HepG2 (cell line): ENCODE data around the gene GNG7. TPM values are rescaled to one million over a fixed set of nuclear protein-coding genes. Genes with fewer than 3 reads are reported as not detected.

ENCODE experiments used
- ATAC-seq: fragments of 200-7000 bp; cut with Tn5 transposase; 3 replicates; pipeline ENCODE4 v1.9.1; 2020; ENCODE audit warnings: mild to moderate bottlenecking, moderate library complexity
- BruUV-seq: library from RNA; stranded (reverse); fragments of 400-500 nt; replicated peaks from 2 replicates; lab custom pipeline; 2021; lab: Mats Ljungman, UMichigan
- CTCF ChIA-PET: fragments of 300-600 bp; formaldehyde crosslinking; extraction: SDS; loops from one replicate; lab custom pipeline; 2021; ENCODE audit warnings: low total read pairs, inconsistent platforms, low intra/inter-chr PET ratio; lab: Yijun Ruan, JAX
- POLR2A ChIA-PET: fragments of 350-600 bp; sonication (Branson Sonifier 250); formaldehyde crosslinking; loops from one replicate; lab custom pipeline; 2020; ENCODE audit warnings: antibody characterized with exemption, inconsistent platforms; lab: Yijun Ruan, JAX
- DNase-seq: peaks from one replicate; pipeline ENCODE4 v3.0.0-alpha.2; 2015; ENCODE audit warnings: low spot score
- FAIRE-seq: peaks from 3 replicates; lab custom pipeline; 2011; peaks lifted over from hg19 to GRCh38; lab: Jason Lieb, UNC
- H2AFZ ChIP-seq: one replicate; pipeline ENCODE4 v1.6.1; 2011; ENCODE audit warnings: low read length, inconsistent platforms
- H3K27ac ChIP-seq: fragments of 300-600 bp; 3 replicates; pipeline ENCODE4 v1.8.0; 2011; ENCODE audit warnings: mixed run types, mild to moderate bottlenecking, mixed read lengths, low read length, inconsistent platforms; ENCODE audit not compliant: insufficient read depth; ENCODE audit errors: extremely low read length
- H3K27me3 ChIP-seq, 2 experiments: fragments of 200-600 bp in 1 of 2; 2 replicates in 1 of 2; 3 replicates in 1 of 2; pipeline versions ENCODE4 v1.6.0 to v1.8.0; 2011; ENCODE audit warnings: low read length in 2 of 2, mild to moderate bottlenecking in 2 of 2, moderate library complexity in 2 of 2, inconsistent platforms in 1 of 2; ENCODE audit not compliant: insufficient read depth in 2 of 2, control insufficient read depth in 1 of 2
- H3K36me3 ChIP-seq, 2 experiments: fragments of 200-600 bp in 1 of 2; replicated peaks in 1 of 2; 2 replicates in 1 of 2; 3 replicates in 1 of 2; pipeline versions ENCODE4 v1.5.1 to v1.8.0; 2011; ENCODE audit warnings: low read length in 2 of 2, inconsistent platforms in 1 of 2; ENCODE audit not compliant: insufficient read depth in 2 of 2, control insufficient read depth in 1 of 2
- H3K4me1 ChIP-seq: 2 replicates; pipeline ENCODE4 v1.5.1; 2012; ENCODE audit warnings: low read length, inconsistent platforms; ENCODE audit not compliant: insufficient read depth
- H3K4me2 ChIP-seq: 2 replicates; pipeline ENCODE4 v1.6.0; 2011; ENCODE audit warnings: low read depth, low read length, inconsistent platforms
- H3K4me3 ChIP-seq, 3 experiments: fragments of 200-600 bp in 1 of 3; sonication (generic), shearing (Covaris generic) in 1 of 3; replicated peaks in 1 of 3; 2 replicates each; pipeline ENCODE4 v1.5.1; 2011 to 2016; ENCODE audit warnings: low read length in 3 of 3, inconsistent platforms in 2 of 3, low read depth in 2 of 3, mild to moderate bottlenecking in 2 of 3, control low read depth in 1 of 3, mixed read lengths in 1 of 3; ENCODE audit not compliant: insufficient read depth in 1 of 3
- H3K79me2 ChIP-seq: one replicate; pipeline ENCODE4 v1.6.1; 2011; ENCODE audit warnings: low read length, inconsistent platforms; ENCODE audit not compliant: insufficient read depth
- H3K9ac ChIP-seq: 2 replicates; pipeline ENCODE4 v1.6.0; 2011; ENCODE audit warnings: mild to moderate bottlenecking, low read depth, low read length, inconsistent platforms; ENCODE audit not compliant: insufficient read depth
- H3K9me3 ChIP-seq: 2 replicates; pipeline ENCODE4 v1.5.1; 2012; ENCODE audit warnings: mild to moderate bottlenecking, low read length
- H4K20me1 ChIP-seq: 2 replicates; pipeline ENCODE4 v1.6.0; 2011; ENCODE audit warnings: inconsistent platforms, mild to moderate bottlenecking, low read length, moderate library complexity; ENCODE audit not compliant: insufficient read depth
- HMGXB4 ChIP-seq, 2 experiments: sonication (generic) in 1 of 2; formaldehyde crosslinking in 1 of 2; IDR thresholded peaks; 2 replicates each; pipeline versions ENCODE4 v1.4.0 to v1.6.1; 2018 to 2020; ENCODE audit warnings: missing genetic modification reagents in 2 of 2, borderline replicate concordance in 1 of 2, low read depth in 1 of 2, mild to moderate bottlenecking in 1 of 2, missing biosample characterization in 1 of 2
- RAD21 ChIP-seq: fragments of 450-650 bp; formaldehyde crosslinking; IDR thresholded peaks from 2 replicates; pipeline ENCODE4 v1.5.0; 2020; ENCODE audit warnings: mild to moderate bottlenecking
- RAD51 ChIP-seq: fragments of 450-650 bp; IDR thresholded peaks from 2 replicates; pipeline ENCODE4 v1.6.1; 2016; ENCODE audit warnings: borderline replicate concordance
- RXRB ChIP-seq: IDR thresholded peaks from 2 replicates; pipeline ENCODE4 v1.6.1; 2016; ENCODE audit warnings: borderline replicate concordance, missing genetic modification reagents, missing compliant biosample characterization
- SETDB1 ChIP-seq: sonication (generic); formaldehyde crosslinking; IDR thresholded peaks from 2 replicates; pipeline ENCODE4 v1.5.1; 2020; ENCODE audit warnings: missing genetic modification reagents, mild to moderate bottlenecking, borderline replicate concordance
- SMAD3 ChIP-seq: sonication (generic); formaldehyde crosslinking; IDR thresholded peaks from 2 replicates; pipeline ENCODE4 v1.4.0; 2020; ENCODE audit warnings: missing genetic modification reagents
- SOX13 ChIP-seq, 3 experiments: fragments of 450-650 bp in 1 of 3; sonication (generic) in 1 of 3; formaldehyde crosslinking in 1 of 3; IDR thresholded peaks in 2 of 3; conservative IDR thresholded peaks in 1 of 3; 2 replicates each; pipeline versions ENCODE4 v1.5.0 to v1.6.1; 2016 to 2020; ENCODE audit warnings: antibody characterized with exemption in 1 of 3, mild to moderate bottlenecking in 1 of 3, missing compliant biosample characterization in 1 of 3, missing genetic modification reagents in 1 of 3, moderate library complexity in 1 of 3
- ZNF20 ChIP-seq: sonication (generic); formaldehyde crosslinking; IDR thresholded peaks from 2 replicates; pipeline ENCODE4 v1.4.0; 2020; ENCODE audit warnings: mild to moderate bottlenecking, moderate library complexity, missing genetic modification reagents
- ZNF709 ChIP-seq: sonication (generic); formaldehyde crosslinking; IDR thresholded peaks from 2 replicates; pipeline ENCODE4 v1.5.0; 2020; ENCODE audit warnings: mild to moderate bottlenecking, missing genetic modification reagents
- WGBS: methylation state at CpG from one replicate; pipeline ENCODE4 v1.1.6; 2017; ENCODE audit warnings: low lambda C conversion rate; 5-methylcytosine and 5-hydroxymethylcytosine counted together
- in situ Hi-C: cut with HindIII; loops from 2 replicates; pipeline ENCODE4 v1.10.0; 2017; ENCODE audit warnings: low pct_unique_long_range_greater_than_20kb; ENCODE audit not compliant: extremely low pct_ligation_motif_present
- intact Hi-C: fragments of 100-400 bp; cut with micrococcal nuclease; formaldehyde crosslinking; loops from one replicate; pipeline ENCODE4 v1.10.0; 2022; ENCODE audit not compliant: unreplicated experiment
- polyA plus RNA-seq, 8 experiments: library from polyadenylated mRNA; depleted of rRNA in 3 of 8; stranded (reverse) in 7 of 8; unstranded in 1 of 8; fragments of >200 nt; fragmentation: Illumina TruSeq in 4 of 8; extraction: Trizol in 4 of 8; gene quantifications; 2 replicates each; pipeline versions ENCODE4 v1.2.1 to v1.2.3, GENCODE V29; 2011 to 2016; ENCODE audit warnings: low read depth in 4 of 8, missing spikeins in 1 of 8, mixed read lengths in 1 of 8; ENCODE audit not compliant: insufficient read depth in 1 of 8
- total RNA-seq, 5 experiments: library from RNA; depleted of rRNA; stranded (reverse); fragments of >200 nt; fragmentation: Illumina TruSeq; extraction: Trizol; gene quantifications; 2 replicates each; pipeline ENCODE4 v1.2.3, GENCODE V29; 2016; ENCODE audit warnings: low read depth in 1 of 5
- TF ChIP-seq, protein P1 (sequence below): sonication (generic); formaldehyde crosslinking; IDR thresholded peaks from 2 replicates; pipeline ENCODE4 v1.8.1; 2022; ENCODE audit warnings: low read depth, mild to moderate bottlenecking, missing genetic modification reagents
- TF ChIP-seq, protein P2 (sequence below): sonication (generic); formaldehyde crosslinking; IDR thresholded peaks from 2 replicates; pipeline ENCODE4 v1.5.0; 2020; ENCODE audit warnings: mild to moderate bottlenecking, missing genetic modification reagents, moderate library complexity
- TF ChIP-seq, protein P3 (sequence below): sonication (generic); formaldehyde crosslinking; IDR thresholded peaks from 2 replicates; pipeline ENCODE4 v1.5.0; 2020; ENCODE audit warnings: mild to moderate bottlenecking, missing genetic modification reagents, borderline replicate concordance

GNG7 gene
- total and polyA plus RNA-seq, 2 of the 13 experiments (the other 11 are each of a cell fraction or from before 2014, with no cell fraction given), result 1.4 to 3.3 TPM

- TF ChIP-seq, protein P1, sequence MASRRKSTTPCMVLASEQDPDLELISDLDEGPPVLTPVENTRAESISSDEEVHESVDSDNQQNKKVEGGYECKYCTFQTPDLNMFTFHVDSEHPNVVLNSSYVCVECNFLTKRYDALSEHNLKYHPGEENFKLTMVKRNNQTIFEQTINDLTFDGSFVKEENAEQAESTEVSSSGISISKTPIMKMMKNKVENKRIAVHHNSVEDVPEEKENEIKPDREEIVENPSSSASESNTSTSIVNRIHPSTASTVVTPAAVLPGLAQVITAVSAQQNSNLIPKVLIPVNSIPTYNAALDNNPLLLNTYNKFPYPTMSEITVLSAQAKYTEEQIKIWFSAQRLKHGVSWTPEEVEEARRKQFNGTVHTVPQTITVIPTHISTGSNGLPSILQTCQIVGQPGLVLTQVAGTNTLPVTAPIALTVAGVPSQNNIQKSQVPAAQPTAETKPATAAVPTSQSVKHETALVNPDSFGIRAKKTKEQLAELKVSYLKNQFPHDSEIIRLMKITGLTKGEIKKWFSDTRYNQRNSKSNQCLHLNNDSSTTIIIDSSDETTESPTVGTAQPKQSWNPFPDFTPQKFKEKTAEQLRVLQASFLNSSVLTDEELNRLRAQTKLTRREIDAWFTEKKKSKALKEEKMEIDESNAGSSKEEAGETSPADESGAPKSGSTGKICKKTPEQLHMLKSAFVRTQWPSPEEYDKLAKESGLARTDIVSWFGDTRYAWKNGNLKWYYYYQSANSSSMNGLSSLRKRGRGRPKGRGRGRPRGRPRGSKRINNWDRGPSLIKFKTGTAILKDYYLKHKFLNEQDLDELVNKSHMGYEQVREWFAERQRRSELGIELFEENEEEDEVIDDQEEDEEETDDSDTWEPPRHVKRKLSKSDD, result 0 out of 2 replicates have a peak, but pooled peaks have one; percentile 24
These were observed 38.4 kb downstream of the GNG7 start (continued) for GRCh38 chr19:2663920-2664571.

GRCh38 chr19:2661615-2662014 lies 40.9 kb downstream of the GNG7 start:
- FAIRE-seq, result no peak
- TF ChIP-seq, protein P2, sequence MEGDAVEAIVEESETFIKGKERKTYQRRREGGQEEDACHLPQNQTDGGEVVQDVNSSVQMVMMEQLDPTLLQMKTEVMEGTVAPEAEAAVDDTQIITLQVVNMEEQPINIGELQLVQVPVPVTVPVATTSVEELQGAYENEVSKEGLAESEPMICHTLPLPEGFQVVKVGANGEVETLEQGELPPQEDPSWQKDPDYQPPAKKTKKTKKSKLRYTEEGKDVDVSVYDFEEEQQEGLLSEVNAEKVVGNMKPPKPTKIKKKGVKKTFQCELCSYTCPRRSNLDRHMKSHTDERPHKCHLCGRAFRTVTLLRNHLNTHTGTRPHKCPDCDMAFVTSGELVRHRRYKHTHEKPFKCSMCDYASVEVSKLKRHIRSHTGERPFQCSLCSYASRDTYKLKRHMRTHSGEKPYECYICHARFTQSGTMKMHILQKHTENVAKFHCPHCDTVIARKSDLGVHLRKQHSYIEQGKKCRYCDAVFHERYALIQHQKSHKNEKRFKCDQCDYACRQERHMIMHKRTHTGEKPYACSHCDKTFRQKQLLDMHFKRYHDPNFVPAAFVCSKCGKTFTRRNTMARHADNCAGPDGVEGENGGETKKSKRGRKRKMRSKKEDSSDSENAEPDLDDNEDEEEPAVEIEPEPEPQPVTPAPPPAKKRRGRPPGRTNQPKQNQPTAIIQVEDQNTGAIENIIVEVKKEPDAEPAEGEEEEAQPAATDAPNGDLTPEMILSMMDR, result peak; percentile 32
- TF ChIP-seq SETDB1 (CRISPR knock-in tag) (peak; percentile 80; the same call in 1 of the 2 replicates), HMGXB4 (CRISPR knock-in tag; IDR thresholded peaks at IDR 0.05; ENCODE audit: borderline replicate concordance in 1 of 2, low read depth in 1 of 2) (no peak), ZNF709 (no peak), ZNF20 (CRISPR knock-in tag) (no peak), RXRB (CRISPR knock-in tag) (no peak), SOX13 (IDR thresholded peaks at IDR 0.05) (no peak), SOX13 (CRISPR knock-in tag; conservative IDR thresholded peaks at IDR 0.05 in 1 of 2, IDR thresholded peaks at IDR 0.05 in 1 of 2) (no peak), RAD51 (no peak), RAD21 (CRISPR knock-in tag) (0 out of 2 replicates have a peak, but pooled peaks have one; percentile 17), SMAD3 (no peak)
- TF ChIP-seq, protein P3, sequence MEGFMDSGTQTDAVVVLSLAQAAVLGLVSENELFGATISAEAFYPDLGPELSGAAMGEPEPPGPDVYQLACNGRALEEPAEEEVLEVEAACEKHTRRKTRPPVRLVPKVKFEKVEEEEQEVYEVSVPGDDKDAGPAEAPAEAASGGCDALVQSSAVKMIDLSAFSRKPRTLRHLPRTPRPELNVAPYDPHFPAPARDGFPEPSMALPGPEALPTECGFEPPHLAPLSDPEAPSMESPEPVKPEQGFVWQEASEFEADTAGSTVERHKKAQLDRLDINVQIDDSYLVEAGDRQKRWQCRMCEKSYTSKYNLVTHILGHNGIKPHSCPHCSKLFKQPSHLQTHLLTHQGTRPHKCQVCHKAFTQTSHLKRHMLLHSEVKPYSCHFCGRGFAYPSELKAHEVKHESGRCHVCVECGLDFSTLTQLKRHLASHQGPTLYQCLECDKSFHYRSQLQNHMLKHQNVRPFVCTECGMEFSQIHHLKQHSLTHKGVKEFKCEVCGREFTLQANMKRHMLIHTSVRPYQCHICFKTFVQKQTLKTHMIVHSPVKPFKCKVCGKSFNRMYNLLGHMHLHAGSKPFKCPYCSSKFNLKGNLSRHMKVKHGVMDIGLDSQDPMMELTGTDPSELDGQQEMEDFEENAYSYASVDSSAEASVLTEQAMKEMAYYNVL (CRISPR knock-in tag), result no peak

More at GRCh38 chr19:2661615-2662014, 40.9 kb downstream of the GNG7 start:
- H3K79me2 ChIP-seq, result no peaks in the 10 kb centered on the region
- peaks cover 13% of the 10 kb centered on the region; the same call in 1 of the 2 replicates for H3K4me1 ChIP-seq
- ChIA-PET POLR2A (no interaction called here), CTCF (no interaction called here)
- peaks cover 6% of the 10 kb centered on the region for H3K9me3 ChIP-seq
- H3K27ac ChIP-seq, result no peak overlapping the region
- in situ Hi-C loops, result no loop called here
- H3K36me3 ChIP-seq, result no peaks in the 10 kb centered on the region
- intact Hi-C loops, result no loop called here
- no peak overlapping the region for H3K4me3 ChIP-seq
- no peak overlapping the region for H3K9ac ChIP-seq
- H3K27me3 ChIP-seq, result no peaks in the 10 kb centered on the region
- H4K20me1 ChIP-seq, result no peaks in the 10 kb centered on the region
- ATAC-seq, result no peak
- no peak overlapping the region for H2AFZ ChIP-seq
- BruUV-seq, result no TSS peak
- H3K4me2 ChIP-seq, result no peak overlapping the region
- no peak for DNase-seq
- 26% methylated on average over 4 of the region's 4 CpGs for WGBS
